ENCODE results near the gene GNB1L. TPM values are rescaled to one million over a fixed set of nuclear protein-coding genes. Genes with fewer than 3 reads are reported as not detected.

The GNB1L gene
- total and polyA plus RNA-seq, 2 of the 13 experiments (the other 11 are each of a cell fraction or from before 2014, with no cell fraction given): 2.5 to 7.4 TPM

- TF ChIP-seq ZBTB40 (IDR thresholded peaks at IDR 0.05): no peak
- TF ChIP-seq ZBTB40 (CRISPR knock-in tag; IDR thresholded peaks at IDR 0.05): no peak
- no peak for TF ChIP-seq ZMYM4 (CRISPR knock-in tag; IDR thresholded peaks at IDR 0.05)
- TF ChIP-seq HNF4A (CRISPR knock-in tag; IDR thresholded peaks at IDR 0.05): no peak; the same call in 1 of the 2 replicates
- 0 out of 2 replicates have a peak, but pooled peaks have one; percentile 17 for TF ChIP-seq RELA (CRISPR knock-in tag; IDR thresholded peaks at IDR 0.05)
- no peak for TF ChIP-seq FIP1L1 (IDR thresholded peaks at IDR 0.05; ENCODE audit: borderline replicate concordance, insufficient read depth, low read depth, low read length)
- TF ChIP-seq, protein P1, sequence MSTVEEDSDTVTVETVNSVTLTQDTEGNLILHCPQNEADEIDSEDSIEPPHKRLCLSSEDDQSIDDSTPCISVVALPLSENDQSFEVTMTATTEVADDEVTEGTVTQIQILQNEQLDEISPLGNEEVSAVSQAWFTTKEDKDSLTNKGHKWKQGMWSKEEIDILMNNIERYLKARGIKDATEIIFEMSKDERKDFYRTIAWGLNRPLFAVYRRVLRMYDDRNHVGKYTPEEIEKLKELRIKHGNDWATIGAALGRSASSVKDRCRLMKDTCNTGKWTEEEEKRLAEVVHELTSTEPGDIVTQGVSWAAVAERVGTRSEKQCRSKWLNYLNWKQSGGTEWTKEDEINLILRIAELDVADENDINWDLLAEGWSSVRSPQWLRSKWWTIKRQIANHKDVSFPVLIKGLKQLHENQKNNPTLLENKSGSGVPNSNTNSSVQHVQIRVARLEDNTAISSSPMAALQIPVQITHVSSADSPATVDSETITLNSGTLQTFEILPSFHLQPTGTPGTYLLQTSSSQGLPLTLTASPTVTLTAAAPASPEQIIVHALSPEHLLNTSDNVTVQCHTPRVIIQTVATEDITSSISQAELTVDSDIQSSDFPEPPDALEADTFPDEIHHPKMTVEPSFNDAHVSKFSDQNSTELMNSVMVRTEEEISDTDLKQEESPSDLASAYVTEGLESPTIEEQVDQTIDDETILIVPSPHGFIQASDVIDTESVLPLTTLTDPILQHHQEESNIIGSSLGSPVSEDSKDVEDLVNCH (CRISPR knock-in tag; IDR thresholded peaks at IDR 0.05): 0 out of 2 replicates have a peak, but pooled peaks have one; percentile 81
- TF ChIP-seq RARG (CRISPR knock-in tag; IDR thresholded peaks at IDR 0.05; ENCODE audit: low read depth): 0 out of 2 replicates have a peak, but pooled peaks have one; percentile 39
- no peak for TF ChIP-seq ARNT (IDR thresholded peaks at IDR 0.05)
- TF ChIP-seq TP53 (CRISPR knock-in tag; conservative IDR thresholded peaks at IDR 0.05): no peak
- no peak for TF ChIP-seq CHD4 (IDR thresholded peaks at IDR 0.05; ENCODE audit: borderline replicate concordance, low read length)
- TF ChIP-seq BRCA1 (CRISPR knock-in tag; IDR thresholded peaks at IDR 0.05): no peak
- TF ChIP-seq ZNF569 (CRISPR knock-in tag; IDR thresholded peaks at IDR 0.05; ENCODE audit: borderline replicate concordance): no peak
- TF ChIP-seq ZNF788 (CRISPR knock-in tag; IDR thresholded peaks at IDR 0.05; ENCODE audit: borderline replicate concordance): no peak
- no peak for TF ChIP-seq ZNF749 (CRISPR knock-in tag; IDR thresholded peaks at IDR 0.05; ENCODE audit: borderline replicate concordance)
- TF ChIP-seq PLRG1 (conservative IDR thresholded peaks at IDR 0.05): no peak
- 0 out of 2 replicates have a peak, but pooled peaks have one; percentile 21 for TF ChIP-seq ZBTB37 (CRISPR knock-in tag; IDR thresholded peaks at IDR 0.05)
Observed at GRCh38 chr22:19853879-19854777, 546 bp downstream of the GNB1L start (continued).

Data from HepG2 (cell line).